Panc1 (cell line): ENCODE measurements around the gene ERG. TPM values are rescaled to one million over a fixed set of nuclear protein-coding genes. Genes with fewer than 3 reads are reported as not detected.

ENCODE experiments used
- ATAC-seq: fragments of 200-7000 bp; cut with Tn5 transposase; 2 replicates; pipeline ENCODE4 v1.9.1; 2020; ENCODE audit warnings: mild to moderate bottlenecking, moderate library complexity
- BruUV-seq: library from RNA; stranded (reverse); fragments of 400-500 nt; replicated peaks from 2 replicates; lab custom pipeline; 2021; lab: Mats Ljungman, UMichigan
- CTCF ChIA-PET: fragments of 300-600 bp; sonication (Branson Sonifier 250); formaldehyde crosslinking; loops from one replicate; lab custom pipeline; 2022; ENCODE audit warnings: antibody characterized with exemption; lab: Charles Lee
- POLR2A ChIA-PET: fragments of 300-600 bp; sonication (Branson Sonifier 250); formaldehyde crosslinking; loops from one replicate; lab custom pipeline; 2022; ENCODE audit warnings: antibody characterized with exemption; lab: Charles Lee
- DNase-seq: peaks from one replicate; pipeline ENCODE4 v3.0.0-alpha.2; 2010; ENCODE audit warnings: low read depth, low spot score
- H3K27ac ChIP-seq: 2 replicates; pipeline ENCODE4 v1.5.1; 2011; ENCODE audit warnings: mild to moderate bottlenecking, low read length, inconsistent platforms
- H3K27me3 ChIP-seq: fragments of 200-500 bp; sonication (Bioruptor generic); 2 replicates; pipeline ENCODE4 v1.6.0; 2014; ENCODE audit warnings: low read length, inconsistent platforms; ENCODE audit not compliant: control insufficient read depth, insufficient read depth
- H3K36me3 ChIP-seq: fragments of 200-500 bp; sonication (Bioruptor generic); 2 replicates; pipeline ENCODE4 v1.5.1; 2014; ENCODE audit warnings: inconsistent platforms, mild to moderate bottlenecking, low read length, moderate library complexity; ENCODE audit not compliant: control insufficient read depth, insufficient read depth
- H3K4me1 ChIP-seq: 2 replicates; pipeline ENCODE4 v1.5.1; 2011; ENCODE audit warnings: inconsistent platforms, mild to moderate bottlenecking, low read length, moderate library complexity; ENCODE audit not compliant: control insufficient read depth, insufficient read depth
- H3K4me3 ChIP-seq, 2 experiments: 2 replicates each; pipeline ENCODE4 v1.5.1; 2011 to 2012; ENCODE audit warnings: low read depth in 2 of 2, low read length in 2 of 2, mild to moderate bottlenecking in 2 of 2, inconsistent platforms in 1 of 2, moderate library complexity in 1 of 2
- H3K9me3 ChIP-seq: fragments of 200-500 bp; sonication (Bioruptor generic); 2 replicates; pipeline ENCODE4 v1.5.1; 2014; ENCODE audit warnings: low read depth, mild to moderate bottlenecking, inconsistent platforms, low read length, moderate library complexity; ENCODE audit not compliant: control insufficient read depth, insufficient read depth
- CTCF ChIP-seq: fragments of 450-650 bp; IDR thresholded peaks from 2 replicates; pipeline ENCODE4 v1.5.1; 2017; ENCODE audit warnings: mild to moderate bottlenecking
- POLR2AphosphoS5 ChIP-seq: IDR thresholded peaks from 2 replicates; pipeline ENCODE4 v1.6.1; 2012; ENCODE audit warnings: mild to moderate bottlenecking, low read depth, low read length, moderate library complexity
- REST ChIP-seq, 2 experiments: IDR thresholded peaks; 2 replicates each; pipeline ENCODE4 v1.6.1; 2011 to 2012; ENCODE audit warnings: low read depth in 2 of 2, control low read depth in 1 of 2, low read length in 1 of 2, mild to moderate bottlenecking in 1 of 2, moderate library complexity in 1 of 2; ENCODE audit not compliant: insufficient read depth in 1 of 2
- SIN3A ChIP-seq: IDR thresholded peaks from 2 replicates; pipeline ENCODE4 v1.6.1; 2012; ENCODE audit warnings: low read depth, mild to moderate bottlenecking, low read length, moderate library complexity, borderline replicate concordance; ENCODE audit not compliant: insufficient read depth
- TCF7L2 ChIP-seq: IDR thresholded peaks from 2 replicates; pipeline ENCODE4 v1.6.1; 2011; ENCODE audit warnings: mild to moderate bottlenecking, low read depth, low read length, inconsistent platforms
- in situ Hi-C: cut with HindIII; loops from 2 replicates; pipeline ENCODE4 v1.10.0; 2016; ENCODE audit warnings: low sequenced_read_pairs, low pct_unique_long_range_greater_than_20kb
- intact Hi-C: fragments of 100-400 bp; cut with micrococcal nuclease; formaldehyde crosslinking; loops from one replicate; pipeline ENCODE4 v1.10.0; 2022; ENCODE audit not compliant: unreplicated experiment
- total RNA-seq: library from RNA; stranded (reverse); gene quantifications from one replicate; pipeline ENCODE4 v1.2.1, GENCODE V29; 2021; ENCODE audit not compliant: unreplicated experiment

The ERG gene
- total RNA-seq, 1 experiment from 2014 or later: 0.49 TPM

- no peak overlapping the region for H3K4me3 ChIP-seq
- H3K4me1 ChIP-seq: no peaks in the 10 kb centered on the region
- in situ Hi-C loops (no loop called here), intact Hi-C loops (no loop called here)
- H3K36me3 ChIP-seq: no peaks in the 10 kb centered on the region
- POLR2A ChIA-PET: no interaction called here
- no peaks in the 10 kb centered on the region for H3K27me3 ChIP-seq
- CTCF ChIA-PET: no interaction called here
- DNase-seq (no peak), ATAC-seq (no peak)
- no peak overlapping the region for H3K27ac ChIP-seq
- H3K9me3 ChIP-seq: no peaks in the 10 kb centered on the region
- BruUV-seq: no TSS peak
- no peak for TF ChIP-seq POLR2AphosphoS5
- TF ChIP-seq CTCF: no peak
- no peak for TF ChIP-seq SIN3A
- TF ChIP-seq TCF7L2: no peak
- no peak for TF ChIP-seq REST (IDR thresholded peaks at IDR 0.05; ENCODE audit: insufficient read depth in 1 of 2, low read depth in 2 of 2, low read length in 1 of 2)
Observed at GRCh38 chr21:38527737-38528136, 29.5 kb upstream of the ERG start.

- BruUV-seq: no TSS peak
- H3K4me3 ChIP-seq: no peak overlapping the region
- ChIA-PET CTCF (no interaction called here), POLR2A (no interaction called here)
- DNase-seq: no peak
- ATAC-seq: no peak
- H3K9me3 ChIP-seq: no peaks in the 10 kb centered on the region
- TF ChIP-seq SIN3A: no peak
- no peak for TF ChIP-seq TCF7L2
- in situ Hi-C loops: no loop called here
- no peaks in the 10 kb centered on the region for H3K4me1 ChIP-seq
- no peaks in the 10 kb centered on the region for H3K36me3 ChIP-seq
- no peak overlapping the region for H3K27ac ChIP-seq
- H3K27me3 ChIP-seq: no peaks in the 10 kb centered on the region
- intact Hi-C loops: no loop called here
Observed at GRCh38 chr21:38525454-38525853, 27.2 kb upstream of the ERG start.

GRCh38 chr21:38524168-38525153, 26.2 kb upstream of the ERG start:
- TF ChIP-seq REST (IDR thresholded peaks at IDR 0.05; ENCODE audit: insufficient read depth in 1 of 2, low read depth in 2 of 2, low read length in 1 of 2) (no peak), SIN3A (no peak), CTCF (no peak), POLR2AphosphoS5 (no peak), TCF7L2 (no peak)
- Histone ChIP-seq H3K27ac (no peak overlapping the region), H3K4me3 (no peak overlapping the region), H3K36me3 (no peaks in the 10 kb centered on the region), H3K27me3 (no peaks in the 10 kb centered on the region), H3K4me1 (no peaks in the 10 kb centered on the region), H3K9me3 (no peaks in the 10 kb centered on the region)
- ATAC-seq: no peak
- in situ Hi-C loops (no loop called here), intact Hi-C loops (no loop called here)
- ChIA-PET POLR2A (no interaction called here), CTCF (no interaction called here)
- BruUV-seq: no TSS peak
- no peak for DNase-seq
